ENCODE results near the gene SLC5A10.

DNA sequence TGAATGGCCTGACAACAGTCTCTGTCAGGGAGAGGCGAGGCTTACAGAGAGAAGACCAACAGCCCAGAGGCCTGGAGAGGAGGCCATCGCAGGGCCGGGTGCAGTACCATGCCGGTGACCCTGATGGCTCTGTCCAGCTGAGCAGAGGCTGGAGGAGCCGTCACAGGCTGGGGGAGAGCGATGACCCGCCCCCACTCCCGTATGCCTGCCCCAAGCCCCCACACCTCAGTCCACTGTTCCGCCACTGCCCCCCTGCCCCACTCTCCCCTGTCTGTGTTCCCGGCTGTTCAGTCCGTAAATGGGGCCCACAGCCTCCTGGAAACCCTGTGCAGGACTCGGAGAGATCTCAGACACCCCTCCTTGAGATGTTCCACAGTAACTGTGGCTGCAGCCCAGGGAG is 65.4 kb downstream of the SLC5A10 start:
- TF ChIP-seq POLR2A (IDR thresholded peaks at IDR 0.05) (no peak), POLR2AphosphoS5 (IDR thresholded peaks at IDR 0.05) (no peak)
